Activated CD4-positive, alpha-beta T cell treated with anti-CD3 and anti-CD28 coated beads, Interleukin-2, Interleukin-6, amounts not matched to agents 100 ng/mL and 50 ng/mL, durations not matched to agents 16 hours and 8 hours (primary cell): Measurements from ENCODE around the gene TARDBP.
"Not testable (repeated sequence)": the region's sequence is repeated elsewhere in the genome, so short reads cannot be mapped to it uniquely, and the experiment has no call there.

Source experiments
- DNase-seq: peaks from one replicate; pipeline ENCODE4 v3.0.0-alpha.2; 2020

TARDBP gene

GRCh38 chr1:11061652-11062365 is 49.4 kb downstream of the TARDBP start:
- no peak for DNase-seq

- peak; percentile 87 for DNase-seq
These were observed 50.5 kb downstream of the TARDBP start for GRCh38 chr1:11062965-11063401.

- not testable (repeated sequence) for DNase-seq
These were observed 51.6 kb downstream of the TARDBP start for GRCh38 chr1:11063937-11064537.

- no peak for DNase-seq
These were observed 52.5 kb downstream of the TARDBP start for GRCh38 chr1:11064942-11065341.

GRCh38 chr1:11065796-11066195 is 53.3 kb downstream of the TARDBP start:
- no peak for DNase-seq

- DNase-seq: no peak
These were observed 55.5 kb downstream of the TARDBP start for GRCh38 chr1:11067716-11068599.

- DNase-seq: no peak
These were observed 56.4 kb downstream of the TARDBP start for GRCh38 chr1:11068600-11069473.

GRCh38 chr1:11070876-11071275 is 58.4 kb downstream of the TARDBP start:
- DNase-seq: no peak

- no peak for DNase-seq
These were observed 59.2 kb downstream of the TARDBP start for GRCh38 chr1:11071463-11072215.

- peak; percentile 45 for DNase-seq
These were observed 59.9 kb downstream of the TARDBP start for GRCh38 chr1:11072216-11072917.

GRCh38 chr1:11073398-11073797 is 60.9 kb downstream of the TARDBP start:
- DNase-seq: peak; percentile 42
